GM21528 (cell line): ENCODE measurements around the gene GCFC2.

Experiments used
- ATAC-seq: cut with Tn5 transposase; IDR thresholded peaks from one replicate; pipeline ENCODE4 v1.9.1; 2021; ENCODE audit warnings: mild to moderate bottlenecking, moderate library complexity; ENCODE audit not compliant: unreplicated experiment, low FRiP score

Gene GCFC2

GRCh38 chr2:75632813-75633212 lies 77.9 kb downstream of the GCFC2 start:
- ATAC-seq, result no peak

DNA sequence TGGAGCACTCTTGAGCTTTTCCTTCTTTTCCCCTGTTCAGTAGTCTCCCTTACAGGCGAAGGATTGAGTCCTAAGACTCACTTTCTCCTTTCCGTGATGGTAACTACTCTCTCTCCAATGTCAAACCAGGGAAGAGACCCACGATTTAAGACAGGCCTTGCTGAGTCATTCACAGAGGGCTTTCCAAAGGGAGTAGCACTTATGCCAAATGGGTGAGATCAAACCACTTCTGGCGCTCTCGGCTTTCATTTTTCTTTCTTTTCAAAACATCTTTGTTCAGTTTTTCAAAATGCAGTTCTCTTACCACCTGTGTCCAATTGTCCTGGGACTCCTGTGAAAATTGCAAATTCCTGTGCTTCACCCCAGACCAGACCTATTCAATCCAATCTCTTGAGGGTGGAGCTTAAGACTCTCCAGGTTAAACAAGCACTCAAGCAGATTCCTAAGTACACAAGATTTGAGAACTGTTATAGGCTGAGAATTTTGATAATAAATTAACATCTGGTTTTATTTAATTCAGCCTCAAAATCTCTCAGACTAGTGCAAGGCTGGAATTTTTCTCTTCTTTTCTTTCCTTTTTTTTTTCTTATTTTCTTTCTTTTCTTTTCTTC lies 78.5 kb downstream of the GCFC2 start:
- ATAC-seq, result no peak

- ATAC-seq, result no peak
Observed at GRCh38 chr2:75627902-75628504, 82.7 kb downstream of the GCFC2 start.

DNA sequence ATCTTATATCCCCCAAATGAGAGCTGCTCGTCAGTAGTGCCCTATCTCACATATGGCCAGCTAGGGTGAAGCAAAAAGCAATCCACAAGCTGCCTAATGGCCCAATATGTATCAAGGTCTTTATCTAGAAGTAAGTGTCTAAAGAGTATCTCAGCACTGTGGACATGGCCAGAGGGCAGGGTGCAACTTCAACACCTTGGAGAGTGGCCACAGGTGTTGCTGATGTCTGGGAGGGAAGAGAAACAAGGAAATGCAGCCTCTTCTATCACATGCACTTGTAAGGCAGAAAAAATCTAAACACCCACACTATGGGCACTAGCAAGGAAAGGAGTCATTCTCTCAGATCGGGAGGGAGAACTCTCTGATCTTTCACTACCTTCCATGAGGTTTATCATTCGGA lies 87.8 kb downstream of the GCFC2 start:
- ATAC-seq, result no peak

GRCh38 chr2:75622500-75622899 lies 88.2 kb downstream of the GCFC2 start:
- no peak for ATAC-seq

DNA sequence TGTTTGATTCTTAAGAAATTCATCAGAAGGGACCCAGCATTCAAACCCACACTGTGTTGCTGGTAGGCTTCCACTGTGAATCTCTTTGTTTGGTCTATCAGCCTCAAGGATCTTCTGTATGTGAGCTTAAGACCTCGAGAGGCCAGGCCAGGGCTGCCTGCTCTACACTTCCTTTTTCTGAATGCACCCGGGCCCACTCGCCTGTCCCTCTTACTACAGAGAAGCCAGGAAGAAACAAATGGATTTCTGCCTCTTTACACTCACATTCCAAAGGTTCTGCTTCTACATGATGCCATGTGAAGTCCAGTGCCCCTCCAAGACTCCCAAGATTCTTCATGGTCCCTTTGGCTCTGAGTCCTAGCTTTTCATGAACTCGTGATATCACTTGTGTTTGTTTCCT lies 89.5 kb downstream of the GCFC2 start:
- ATAC-seq, result no peak

- ATAC-seq, result no peak
Observed at GRCh38 chr2:75619956-75620740, 90.6 kb downstream of the GCFC2 start.

- ATAC-seq, result no peak
Observed at GRCh38 chr2:75616933-75617332, 93.8 kb downstream of the GCFC2 start.

DNA sequence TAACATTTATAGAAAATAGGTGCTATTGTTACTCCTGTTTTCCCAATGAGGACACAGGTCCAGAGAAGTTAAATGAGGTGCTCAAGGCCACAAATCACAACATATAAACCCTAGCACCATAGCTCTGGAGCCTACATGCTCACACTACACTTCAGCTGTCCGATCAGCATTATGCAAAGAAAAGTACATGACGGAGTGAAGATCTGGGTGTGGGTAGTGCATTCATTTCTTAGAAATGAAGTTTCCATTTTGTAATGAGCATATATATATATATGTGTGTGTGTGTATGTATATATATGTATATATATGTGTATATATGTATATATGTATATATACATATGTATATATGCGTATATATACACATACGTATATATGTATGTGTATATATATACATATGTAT lies 94.3 kb downstream of the GCFC2 start:
- no peak for ATAC-seq

- no peak for ATAC-seq
Observed at GRCh38 chr2:75614162-75614651, 96.5 kb downstream of the GCFC2 start.

DNA sequence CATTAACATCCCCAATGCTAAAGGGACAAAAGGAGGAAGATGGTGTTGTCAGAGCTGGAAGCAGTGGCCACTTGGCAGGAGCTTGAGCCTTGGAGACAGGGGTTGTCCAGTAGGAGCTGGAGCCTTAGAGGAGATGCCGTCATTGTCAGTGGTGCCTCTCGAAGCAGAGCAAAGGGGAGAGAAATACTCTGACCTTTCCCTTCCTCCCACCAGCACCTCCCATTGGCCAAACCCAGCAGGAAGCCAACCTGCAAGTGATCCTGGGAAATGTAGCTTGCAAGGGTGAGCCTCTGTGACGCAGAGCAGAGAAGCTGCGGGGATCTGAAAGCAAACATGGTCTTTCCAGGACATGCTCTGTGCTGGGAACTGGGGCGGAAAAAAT lies 97.9 kb downstream of the GCFC2 start:
- no peak for ATAC-seq
